ENCODE measurements around the gene SSRP1.
A peak's percentile ranks its signal among the peaks of the same experiment; 100 is the strongest.

SSRP1 gene

DNA sequence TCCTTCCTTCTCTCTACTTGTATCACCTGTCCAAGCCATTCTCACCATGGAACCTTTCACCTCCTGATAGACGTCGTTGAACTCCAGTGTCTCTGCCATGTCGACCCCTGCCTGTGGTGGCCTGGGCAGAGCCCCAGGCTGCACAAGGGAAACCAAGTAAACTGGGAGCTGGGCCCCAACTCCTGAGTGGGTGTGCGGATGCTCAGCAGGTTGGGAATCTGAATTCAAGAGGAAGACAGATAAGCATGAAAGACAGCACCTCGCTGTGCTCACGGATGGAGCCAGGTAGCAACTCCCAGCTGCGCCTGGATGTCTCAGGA is 709 bp downstream of the SSRP1 start:
- Histone ChIP-seq H3K9ac (peak overlapping the region; percentile 84 to 95 (median 89)), H3K27ac (peak overlapping the region; percentile 54 to 93 (median 89))

DNA sequence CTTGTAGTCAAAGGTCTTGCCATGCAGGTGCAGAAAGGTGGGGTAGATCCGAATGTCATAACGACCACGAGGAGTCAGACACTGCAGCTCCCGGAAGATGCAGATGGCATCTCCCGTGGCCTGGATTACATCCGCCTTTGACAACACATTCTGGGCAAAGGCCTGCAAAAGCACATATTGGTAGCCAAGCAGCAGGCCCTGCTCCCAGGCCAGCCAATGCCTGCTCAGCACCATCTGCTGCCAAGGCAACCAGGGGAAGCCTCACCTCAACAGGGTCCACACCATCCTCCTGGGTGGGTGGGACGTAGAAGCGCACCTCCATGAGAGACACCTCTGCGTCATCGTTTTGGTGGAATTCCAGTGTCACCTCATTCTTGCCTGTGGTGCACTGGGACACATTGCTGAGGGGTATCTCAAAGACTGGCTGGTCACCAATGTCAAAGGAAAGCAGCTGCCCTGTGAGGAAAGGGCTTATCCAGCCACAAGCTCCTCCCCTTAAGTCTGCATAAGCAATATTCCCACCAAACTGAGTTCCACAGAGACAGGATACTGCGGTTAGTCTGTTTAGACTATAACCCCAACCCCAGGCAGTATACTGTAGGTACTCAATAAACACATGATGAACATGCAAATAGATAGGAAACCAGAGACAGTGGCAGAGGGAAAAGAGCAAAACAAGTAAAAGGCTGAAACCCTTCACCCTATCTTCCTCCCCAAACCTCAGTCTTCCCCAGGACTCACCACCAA is 2.8 kb downstream of the SSRP1 start:
- peak overlapping the region in 6 of 11 experiments; percentile 83 to 96 (median 92); a peak in 9 of 22 replicates for H3K4me2 ChIP-seq
- no peaks in the 10 kb centered on the region for H3K9me3 ChIP-seq (replicated peaks in 1 of 11)
- no peak for TF ChIP-seq Cebpa-rat (IDR thresholded peaks at IDR 0.05)
- H3K27ac ChIP-seq, result no peak overlapping the region
- H3K36me3 ChIP-seq, result peaks cover 62 to 68% (median 66%) of the 10 kb centered on the region in 11 experiments
- peaks cover 0 to 44% (median 20%) of the 10 kb centered on the region in 11 experiments; a peak in 11 of 22 replicates for H4K20me1 ChIP-seq
- H3K27me3 ChIP-seq, result no peaks in the 10 kb centered on the region
- peaks cover 26 to 36% (median 29%) of the 10 kb centered on the region in 10 experiments for H3K4me1 ChIP-seq
- no peak overlapping the region for H3K4me3 ChIP-seq
- H3K9ac ChIP-seq, result peak overlapping the region in 5 of 11 experiments; percentile 16 to 94 (median 88); a peak in 6 of 22 replicates

More for the DNA sequence above, 709 bp downstream of the SSRP1 start:
- Histone ChIP-seq H3K27me3 (no peaks in the 10 kb centered on the region), H4K20me1 (peaks cover 0 to 44% (median 20%) of the 10 kb centered on the region in 11 experiments; a peak in 11 of 22 replicates), H3K4me3 (peak overlapping the region; percentile 75 to 95 (median 86)), H3K36me3 (peaks cover 41 to 47% (median 45%) of the 10 kb centered on the region in 11 experiments), H3K4me2 (peak overlapping the region; percentile 83 to 98 (median 95)), H3K9me3 (replicated peaks in 1 of 11) (no peaks in the 10 kb centered on the region), H3K4me1 (peaks cover 26 to 35% (median 29%) of the 10 kb centered on the region in 10 experiments)
- TF ChIP-seq Cebpa-rat (IDR thresholded peaks at IDR 0.05), result no peak

DNA sequence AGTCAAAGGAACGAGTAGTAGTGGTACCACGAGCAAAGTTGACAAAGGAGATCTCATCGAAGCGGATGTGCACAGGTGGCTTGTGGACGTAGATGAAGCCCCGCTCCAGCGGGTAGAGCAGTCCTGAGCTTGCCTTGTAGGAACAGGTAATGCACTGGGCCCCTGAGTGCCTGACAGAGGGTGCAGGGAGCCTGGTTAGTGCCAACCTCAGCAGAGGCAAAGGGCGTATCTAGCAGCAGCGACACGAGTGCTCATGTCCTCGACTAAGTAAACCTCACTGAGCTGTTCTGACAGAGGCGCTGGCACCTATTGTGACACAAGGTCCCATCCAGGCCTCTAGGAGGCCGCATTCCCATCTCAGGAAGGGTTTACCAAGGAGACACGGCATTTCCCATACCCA is 4.0 kb downstream of the SSRP1 start:
- Histone ChIP-seq H3K4me3 (no peak overlapping the region), H3K9me3 (replicated peaks in 1 of 11) (no peaks in the 10 kb centered on the region), H3K27me3 (no peaks in the 10 kb centered on the region), H4K20me1 (peaks cover 0 to 44% (median 20%) of the 10 kb centered on the region in 11 experiments; a peak in 11 of 22 replicates), H3K9ac (0 out of 22 replicates have a peak overlapping the region, but pooled peaks of 1 of the 11 experiments have one; percentile 2), H3K4me1 (peaks cover 27 to 44% (median 33%) of the 10 kb centered on the region in 10 experiments), H3K27ac (no peak overlapping the region), H3K4me2 (no peak overlapping the region), H3K36me3 (peaks cover 74 to 79% (median 78%) of the 10 kb centered on the region in 11 experiments)
- no peak for TF ChIP-seq Cebpa-rat (IDR thresholded peaks at IDR 0.05)

GRCh38 chr11:57330029-57330428 is 5.7 kb downstream of the SSRP1 start:
- H3K27me3 ChIP-seq, result no peaks in the 10 kb centered on the region
- peaks cover 32 to 50% (median 39%) of the 10 kb centered on the region in 10 experiments for H3K4me1 ChIP-seq
- H3K4me2 ChIP-seq, result no peak overlapping the region
- H3K27ac ChIP-seq, result no peak overlapping the region
- H3K4me3 ChIP-seq, result no peak overlapping the region
- H3K9ac ChIP-seq, result no peak overlapping the region
- peaks cover 0 to 44% (median 20%) of the 10 kb centered on the region in 11 experiments; a peak in 11 of 22 replicates for H4K20me1 ChIP-seq
- TF ChIP-seq Cebpa-rat (IDR thresholded peaks at IDR 0.05), result no peak
- peaks cover 78 to 91% (median 89%) of the 10 kb centered on the region in 11 experiments for H3K36me3 ChIP-seq
- no peaks in the 10 kb centered on the region for H3K9me3 ChIP-seq (replicated peaks in 1 of 11)

DNA sequence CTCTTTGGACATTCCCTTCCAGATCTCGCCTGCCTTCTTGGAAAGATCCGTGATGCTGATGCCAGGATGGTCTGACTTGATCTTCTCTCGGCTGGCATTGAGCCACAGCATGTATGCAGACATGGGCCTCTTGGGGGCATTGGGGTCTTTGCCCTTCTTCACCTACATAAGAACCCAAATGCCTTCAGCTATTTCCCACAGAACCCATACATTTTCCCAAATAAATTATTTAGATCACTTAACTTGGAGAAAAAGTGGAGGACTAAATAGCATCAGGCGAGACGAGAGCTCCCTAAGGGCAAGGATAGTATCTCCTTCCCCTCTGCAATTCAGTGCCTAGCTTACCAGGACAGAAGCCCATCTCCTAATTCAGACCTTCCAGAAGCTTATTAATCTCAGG is 8.0 kb downstream of the SSRP1 start:
- Histone ChIP-seq H3K9ac (0 out of 22 replicates have a peak overlapping the region, but pooled peaks of 1 of the 11 experiments have one; percentile 4), H3K4me2 (peak overlapping the region in 1 of 11 experiments; percentile 13; a peak in 1 of 22 replicates), H3K36me3 (peaks cover 64 to 73% (median 72%) of the 10 kb centered on the region in 11 experiments), H3K4me3 (no peak overlapping the region), H4K20me1 (peaks cover 0 to 40% (median 23%) of the 10 kb centered on the region in 11 experiments; a peak in 14 of 22 replicates), H3K27ac (0 out of 22 replicates have a peak overlapping the region, but pooled peaks of 1 of the 11 experiments have one; percentile 88), H3K9me3 (replicated peaks in 1 of 11) (no peaks in the 10 kb centered on the region), H3K4me1 (peaks cover 27 to 42% (median 38%) of the 10 kb centered on the region in 10 experiments), H3K27me3 (no peaks in the 10 kb centered on the region)
- TF ChIP-seq Cebpa-rat (IDR thresholded peaks at IDR 0.05), result no peak

DNA sequence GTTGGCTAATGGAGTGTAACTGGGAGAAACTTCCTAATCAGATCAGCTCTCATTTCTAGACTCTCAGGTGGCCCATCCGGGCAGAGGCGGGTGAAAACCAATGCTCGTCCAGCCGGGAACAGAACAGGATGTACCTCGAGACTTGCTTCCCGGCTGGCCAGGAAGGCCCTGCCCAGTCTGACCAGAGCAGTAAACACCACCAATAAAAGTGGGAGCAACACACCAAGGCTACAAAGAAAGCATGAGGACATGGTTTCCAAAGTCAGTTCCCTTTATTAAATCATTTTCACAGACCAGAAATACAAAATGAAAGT is 10.0 kb downstream of the SSRP1 start:
- peaks cover 43 to 62% (median 52%) of the 10 kb centered on the region in 10 experiments for H3K4me1 ChIP-seq
- H3K9me3 ChIP-seq (replicated peaks in 1 of 11), result no peaks in the 10 kb centered on the region
- H3K36me3 ChIP-seq, result peaks cover 43 to 62% (median 55%) of the 10 kb centered on the region in 11 experiments
- H3K4me3 ChIP-seq, result peak overlapping the region; percentile 56 to 74 (median 63)
- H3K27ac ChIP-seq, result peak overlapping the region; percentile 76 to 91 (median 87)
- H3K27me3 ChIP-seq, result no peaks in the 10 kb centered on the region
- H3K9ac ChIP-seq, result peak overlapping the region; percentile 74 to 88 (median 84)
- peak overlapping the region; percentile 82 to 97 (median 89) for H3K4me2 ChIP-seq
- TF ChIP-seq Cebpa-rat (IDR thresholded peaks at IDR 0.05), result no peak
- peaks cover 0 to 43% (median 15%) of the 10 kb centered on the region in 11 experiments; a peak in 15 of 22 replicates for H4K20me1 ChIP-seq

GRCh38 chr11:57324886-57325734 is 10.6 kb downstream of the SSRP1 start, which contains the start of gene TNKS1BP1:
Gene TNKS1BP1, minus strand, starts transcription at chr11:57324952. Its CDS starts 3,067 bp downstream, at chr11:57321885.
- H4K20me1 ChIP-seq, result peaks cover 0 to 43% (median 15%) of the 10 kb centered on the region in 11 experiments; a peak in 15 of 22 replicates
- H3K9ac ChIP-seq, result peak within 1 kb of the TSS; percentile 74 to 88 (median 84)
- peak in 8 of 11 experiments; percentile 26 to 87 (median 60); a peak in 11 of 22 replicates for TF ChIP-seq Cebpa-rat (IDR thresholded peaks at IDR 0.05)
- no peaks in the 10 kb centered on the region for H3K9me3 ChIP-seq (replicated peaks in 1 of 11)
- peak within 1 kb of the TSS; percentile 56 to 74 (median 63) for H3K4me3 ChIP-seq
- H3K36me3 ChIP-seq, result peaks cover 43 to 62% (median 55%) of the 10 kb centered on the region in 11 experiments
- H3K27ac ChIP-seq, result peak within 1 kb of the TSS; percentile 76 to 91 (median 87)
- peaks cover 43 to 67% (median 52%) of the 10 kb centered on the region in 10 experiments for H3K4me1 ChIP-seq
- no peaks in the 10 kb centered on the region for H3K27me3 ChIP-seq
- peak within 1 kb of the TSS; percentile 88 to 100 (median 95) for H3K4me2 ChIP-seq

DNA sequence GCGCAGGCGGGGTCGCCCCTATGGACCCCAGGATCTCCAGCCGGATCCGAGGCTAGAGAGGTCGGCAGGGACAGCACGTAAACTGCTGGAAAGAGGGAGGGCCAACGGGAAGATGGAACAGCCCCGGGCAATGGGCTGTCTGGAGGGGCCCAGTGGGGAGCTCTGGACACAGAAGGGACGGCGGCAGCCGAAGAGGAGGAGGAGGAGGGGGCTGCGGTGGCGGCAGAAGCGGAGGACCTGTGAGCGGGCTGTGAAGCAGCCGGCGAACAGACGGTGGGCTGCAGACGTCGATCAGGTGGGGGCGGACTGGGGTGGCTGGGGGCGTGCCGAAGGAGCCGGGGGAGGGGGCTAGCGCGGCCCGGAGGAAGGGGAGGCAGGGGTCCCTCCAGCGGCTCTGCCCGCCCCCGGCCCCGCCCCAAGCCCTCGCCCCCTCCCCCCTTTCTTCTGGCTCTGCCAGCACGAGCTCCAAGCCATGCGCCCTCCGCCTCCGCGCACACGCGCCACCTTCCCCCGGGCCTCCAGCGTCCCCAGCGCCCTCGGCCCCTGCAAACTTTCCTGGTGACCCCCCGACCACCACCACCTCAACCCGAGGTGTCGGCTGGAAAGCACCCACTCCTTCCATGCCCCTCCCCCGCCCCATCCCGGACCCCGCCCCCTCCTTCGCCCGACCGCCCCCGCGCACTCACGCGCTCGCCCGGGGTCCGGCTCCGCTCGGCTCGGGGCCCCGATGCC is 11.4 kb downstream of the SSRP1 start:
- H3K36me3 ChIP-seq, result peaks cover 37 to 60% (median 50%) of the 10 kb centered on the region in 11 experiments
- peaks cover 0 to 44% (median 15%) of the 10 kb centered on the region in 11 experiments; a peak in 15 of 22 replicates for H4K20me1 ChIP-seq
- H3K27ac ChIP-seq, result peak overlapping the region; percentile 76 to 91 (median 87); a peak in 21 of 22 replicates
- H3K9me3 ChIP-seq (replicated peaks in 1 of 11), result no peaks in the 10 kb centered on the region
- H3K9ac ChIP-seq, result peak overlapping the region; percentile 74 to 88 (median 84)
- peaks cover 43 to 67% (median 52%) of the 10 kb centered on the region in 10 experiments for H3K4me1 ChIP-seq
- H3K27me3 ChIP-seq, result no peaks in the 10 kb centered on the region
- no peak for TF ChIP-seq Cebpa-rat (IDR thresholded peaks at IDR 0.05)
- H3K4me2 ChIP-seq, result peak overlapping the region; percentile 88 to 100 (median 95)
- peak overlapping the region; percentile 56 to 74 (median 63) for H3K4me3 ChIP-seq

Data from BLaER1 treated with 17β-estradiol and CSF1 and Interleukin-3, amounts not matched to agents 10 nM and 100 nM (cell line).